AG10803 (cell line): ENCODE measurements around the gene AKT1.

Source experiments
- DNase-seq: peaks from one replicate; pipeline ENCODE4 v3.0.0; 2010; ENCODE audit warnings: low read depth
- H3K4me3 ChIP-seq: 2 replicates; pipeline ENCODE4 v1.5.1; 2011; ENCODE audit warnings: mild to moderate bottlenecking, low read length, control low read depth
- CTCF ChIP-seq: conservative IDR thresholded peaks from 2 replicates; pipeline ENCODE4 v1.5.1; 2011; ENCODE audit warnings: mild to moderate bottlenecking, low read length, control low read depth, inconsistent platforms

The AKT1 gene

GRCh38 chr14:104772707-104773504, 22.6 kb downstream of the AKT1 start:
- TF ChIP-seq CTCF: no peak
- H3K4me3 ChIP-seq: no peak overlapping the region
- DNase-seq: no peak

GRCh38 chr14:104771918-104772706, 23.4 kb downstream of the AKT1 start:
- TF ChIP-seq CTCF: no peak

GRCh38 chr14:104771374-104771773, 24.2 kb downstream of the AKT1 start:
- no peak for DNase-seq
- TF ChIP-seq CTCF: no peak
- no peak overlapping the region for H3K4me3 ChIP-seq

More at GRCh38 chr14:104771918-104772706, 23.4 kb downstream of the AKT1 start:
- no peak overlapping the region for H3K4me3 ChIP-seq
- DNase-seq: no peak

GRCh38 chr14:104770851-104771272, 24.7 kb downstream of the AKT1 start:
- no peak overlapping the region for H3K4me3 ChIP-seq
- peak; percentile 59 for TF ChIP-seq CTCF
- no peak for DNase-seq

- TF ChIP-seq CTCF: no peak
- DNase-seq: no peak
- no peak overlapping the region for H3K4me3 ChIP-seq
Observed at GRCh38 chr14:104770072-104770579, 25.4 kb downstream of the AKT1 start.

- DNase-seq: no peak
- TF ChIP-seq CTCF: no peak
- no peak overlapping the region for H3K4me3 ChIP-seq
Observed at GRCh38 chr14:104769324-104770071, 26.1 kb downstream of the AKT1 start.
